GM08714 (cell line): ENCODE data around the gene RNF123.
"Not testable (repeated sequence)": the region's sequence is repeated elsewhere in the genome, so short reads cannot be mapped to it uniquely, and the experiment has no call there.

ENCODE experiments used
- H3K4me3 ChIP-seq: fragments of 200-500 bp; sonication (Bioruptor generic); 2 replicates; pipeline ENCODE4 v1.5.1; 2014; ENCODE audit warnings: mild to moderate bottlenecking, low read length, inconsistent platforms
- ZNF274 ChIP-seq: IDR thresholded peaks from 2 replicates; pipeline ENCODE4 v1.6.1; 2012; ENCODE audit warnings: mild to moderate bottlenecking, low read depth, low read length

The RNF123 gene

DNA sequence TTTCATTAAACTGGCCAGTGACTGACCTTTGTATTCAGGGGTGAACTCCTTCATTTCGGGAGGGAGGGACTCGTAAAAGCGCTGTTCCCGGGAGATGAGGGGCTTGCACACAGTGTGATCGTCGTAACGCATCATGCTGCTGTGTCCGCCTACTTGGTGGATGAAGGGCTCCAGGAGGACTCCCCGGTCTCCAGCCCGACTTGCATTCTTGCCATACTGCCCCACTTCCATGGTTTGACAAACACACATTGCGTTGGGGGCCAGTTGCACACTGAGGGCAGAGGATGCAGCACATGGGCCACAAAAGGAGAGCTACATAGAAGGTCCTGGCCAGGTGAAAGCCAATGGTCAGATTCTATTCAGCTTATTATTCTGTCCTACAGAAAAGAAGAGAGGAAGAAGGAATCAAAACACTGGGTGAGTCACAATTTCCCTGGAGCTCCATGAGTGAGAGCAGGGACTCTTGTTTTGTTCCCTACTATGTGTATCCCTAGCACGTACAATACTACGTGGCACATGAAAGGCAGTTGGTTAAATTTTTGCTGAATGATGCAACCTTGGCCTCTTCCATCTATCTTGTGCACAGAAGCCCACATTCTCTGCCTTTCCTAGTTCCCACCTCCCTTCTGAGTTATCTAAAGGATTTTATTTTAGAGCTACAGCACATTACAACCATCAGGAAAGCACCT lies 58.6 kb downstream of the RNF123 start:
- no peak for TF ChIP-seq ZNF274
- H3K4me3 ChIP-seq: no peak overlapping the region

DNA sequence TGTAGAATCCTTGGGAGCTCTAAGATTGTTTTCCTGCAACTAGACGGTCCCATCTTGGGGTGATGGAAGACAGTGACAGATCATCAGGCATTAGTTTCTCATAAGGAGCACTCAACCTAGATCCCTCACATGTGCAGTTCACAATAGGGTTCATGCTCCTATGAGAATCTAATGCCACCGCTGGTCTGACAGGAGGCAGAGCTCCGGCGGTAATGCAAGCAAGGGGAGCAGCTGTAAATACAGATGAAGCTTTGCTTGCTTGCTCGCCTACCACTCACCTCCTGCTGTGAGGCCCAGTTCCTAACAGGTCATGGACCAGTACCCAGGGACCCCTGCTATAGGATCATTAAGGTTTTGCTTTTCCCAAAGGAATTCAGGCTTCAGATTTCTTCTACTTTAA lies 59.5 kb downstream of the RNF123 start:
- not testable (repeated sequence) for H3K4me3 ChIP-seq

DNA sequence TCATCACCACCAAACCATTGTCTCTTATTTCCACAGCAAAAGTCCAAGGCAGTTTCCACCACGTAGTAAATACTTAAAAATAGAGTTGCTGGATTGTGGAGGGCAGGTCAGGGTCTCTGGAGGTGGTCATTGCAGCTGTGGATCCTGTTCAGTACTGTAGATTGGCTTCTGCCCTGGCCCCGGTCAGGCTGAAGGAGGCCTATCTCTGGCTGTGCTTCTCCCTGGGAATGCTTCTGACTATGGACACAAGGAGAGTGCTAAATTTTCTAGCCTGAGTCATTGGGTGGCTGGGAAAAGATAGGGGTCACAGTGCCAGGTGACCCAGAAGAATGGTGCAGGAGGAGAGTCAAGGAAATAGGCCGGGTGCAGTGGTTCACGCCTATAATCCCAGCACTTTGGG lies 60.7 kb downstream of the RNF123 start:
- no peak for TF ChIP-seq ZNF274
- no peak overlapping the region for H3K4me3 ChIP-seq

DNA sequence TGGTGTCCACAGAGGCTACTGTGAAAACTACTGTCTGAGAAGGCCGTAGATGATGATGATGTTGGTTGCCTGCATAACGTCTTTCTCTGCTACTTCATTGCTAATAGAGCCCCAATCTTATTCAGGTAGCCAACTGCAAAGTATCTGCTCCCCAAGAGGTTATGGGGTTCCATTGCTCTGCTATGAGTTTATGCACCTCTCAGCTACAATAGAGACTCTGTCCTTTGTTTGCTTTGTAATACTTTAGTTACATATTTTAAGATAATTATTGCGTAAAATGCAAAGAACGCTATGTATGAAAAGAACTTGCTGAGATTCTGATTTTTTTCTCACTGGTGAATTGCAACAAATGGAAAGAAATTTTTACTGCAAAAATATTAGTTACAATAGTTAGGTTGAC lies 62.1 kb downstream of the RNF123 start:
- no peak for TF ChIP-seq ZNF274
- no peak overlapping the region for H3K4me3 ChIP-seq

DNA sequence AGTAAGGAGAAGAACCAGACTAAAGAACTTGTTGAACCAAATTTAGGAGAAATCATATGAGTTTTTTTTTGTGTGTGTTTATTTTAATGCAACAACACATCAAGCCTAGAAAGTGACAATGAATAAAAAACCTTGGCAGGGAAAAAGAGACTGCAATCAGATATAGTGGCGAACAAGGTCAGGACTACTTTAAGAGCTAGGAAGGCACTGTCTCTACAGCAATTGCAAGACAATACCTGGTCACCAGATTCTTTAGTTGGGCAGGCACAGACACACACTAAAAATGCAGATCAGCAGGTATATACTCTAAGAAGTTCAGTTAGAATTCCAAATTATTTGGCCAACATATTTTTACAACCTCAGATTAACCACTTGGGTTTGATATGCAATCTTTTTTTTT lies 65.2 kb downstream of the RNF123 start:
- no peak overlapping the region for H3K4me3 ChIP-seq
- TF ChIP-seq ZNF274: no peak

DNA sequence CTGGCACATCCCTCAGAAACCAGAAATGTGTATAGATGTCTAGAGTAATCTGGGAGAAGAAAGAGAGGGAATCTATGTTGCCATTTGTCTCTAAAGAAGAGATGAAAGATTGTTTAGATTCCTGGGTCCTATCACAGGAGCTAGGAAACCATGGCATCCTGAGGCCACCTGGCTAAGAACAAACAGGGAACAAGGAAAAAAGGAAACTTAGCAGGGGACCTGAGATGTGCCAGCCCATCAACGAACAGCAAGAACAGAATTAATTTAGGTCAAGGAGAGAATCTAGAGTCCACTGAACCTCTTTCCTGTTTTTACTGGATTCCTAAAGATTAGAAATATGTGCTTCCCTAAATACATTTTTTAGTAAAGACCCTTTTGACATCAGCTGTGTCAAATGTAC lies 66.7 kb downstream of the RNF123 start:
- H3K4me3 ChIP-seq: no peak overlapping the region
- no peak for TF ChIP-seq ZNF274

DNA sequence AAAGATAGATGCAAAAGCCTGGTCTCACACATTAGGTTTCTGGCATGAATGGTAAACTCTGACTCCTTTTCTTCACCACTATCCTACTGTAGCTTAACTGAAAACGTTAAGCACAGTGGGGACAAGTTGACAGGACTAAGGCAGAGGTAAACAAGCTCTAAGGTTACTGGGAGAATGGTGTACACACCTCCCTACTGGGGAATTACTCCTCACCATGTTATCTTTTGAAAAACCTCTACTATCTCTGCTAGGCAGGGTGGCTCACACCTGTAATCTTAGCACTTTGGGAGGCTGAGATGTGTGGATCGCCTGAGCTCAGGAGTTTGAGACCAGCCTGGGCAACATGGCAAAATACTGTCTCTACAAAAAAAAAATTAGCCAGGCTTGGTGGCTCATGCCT lies 67.8 kb downstream of the RNF123 start:
- no peak for TF ChIP-seq ZNF274
- H3K4me3 ChIP-seq: no peak overlapping the region

DNA sequence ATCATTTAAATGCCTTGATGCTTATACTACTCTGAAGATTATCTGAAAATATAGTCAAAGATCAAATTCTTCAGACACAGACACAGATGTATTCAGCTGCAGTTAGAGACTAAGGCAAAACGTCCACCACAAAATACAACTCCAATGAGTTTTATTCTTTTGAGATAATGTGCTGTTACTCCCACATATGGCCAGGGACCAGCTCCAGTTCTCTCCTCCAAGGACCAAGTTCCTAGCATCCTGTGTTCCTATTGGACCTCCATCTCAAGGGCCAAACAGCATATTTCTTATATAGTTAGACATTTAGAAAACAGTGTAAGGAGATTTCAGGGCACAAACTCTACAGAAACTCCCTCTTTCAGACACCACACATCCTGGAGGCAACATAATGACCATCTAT lies 69.9 kb downstream of the RNF123 start:
- TF ChIP-seq ZNF274: no peak
- H3K4me3 ChIP-seq: no peak overlapping the region

DNA sequence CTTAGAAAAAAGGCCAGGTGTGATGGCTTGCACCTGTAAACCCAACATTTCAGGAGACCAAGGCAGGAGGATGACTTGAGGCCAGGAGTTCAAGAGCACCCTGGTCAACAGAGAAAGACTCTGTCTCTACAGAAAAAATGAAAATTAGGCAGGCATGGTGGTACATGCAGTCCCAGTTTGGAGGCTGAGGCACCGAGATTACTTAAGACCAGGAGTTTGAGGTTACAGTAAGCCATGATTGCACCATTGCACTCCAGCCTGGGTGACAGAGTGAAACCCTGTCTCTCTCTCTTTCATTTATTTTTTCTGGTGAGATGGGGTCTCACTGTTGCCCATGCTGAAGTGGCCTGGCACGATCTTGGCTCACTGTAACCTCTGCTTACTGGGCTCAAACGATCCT lies 72.3 kb downstream of the RNF123 start:
- no peak for TF ChIP-seq ZNF274
- H3K4me3 ChIP-seq: no peak overlapping the region

DNA sequence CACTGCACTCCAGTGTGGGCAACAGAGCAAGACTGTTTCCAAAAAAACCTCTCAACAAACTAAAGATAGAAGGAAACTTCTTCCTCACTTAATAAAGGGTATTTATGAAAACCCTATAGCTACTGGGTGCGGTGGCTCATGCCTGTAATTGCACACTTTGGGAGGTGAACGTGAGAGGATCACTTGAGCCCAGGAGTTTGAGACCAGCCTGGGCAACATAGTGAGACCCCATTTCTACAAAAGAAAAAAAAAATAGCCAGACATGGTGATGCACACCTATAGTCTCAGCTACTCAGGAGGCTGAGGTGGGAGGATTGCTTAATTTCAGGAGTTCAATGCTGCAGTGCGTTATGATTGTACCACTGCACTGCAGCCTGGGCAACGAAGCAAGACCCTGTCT lies 74.6 kb downstream of the RNF123 start:
- TF ChIP-seq ZNF274: no peak
- H3K4me3 ChIP-seq: no peak overlapping the region

DNA sequence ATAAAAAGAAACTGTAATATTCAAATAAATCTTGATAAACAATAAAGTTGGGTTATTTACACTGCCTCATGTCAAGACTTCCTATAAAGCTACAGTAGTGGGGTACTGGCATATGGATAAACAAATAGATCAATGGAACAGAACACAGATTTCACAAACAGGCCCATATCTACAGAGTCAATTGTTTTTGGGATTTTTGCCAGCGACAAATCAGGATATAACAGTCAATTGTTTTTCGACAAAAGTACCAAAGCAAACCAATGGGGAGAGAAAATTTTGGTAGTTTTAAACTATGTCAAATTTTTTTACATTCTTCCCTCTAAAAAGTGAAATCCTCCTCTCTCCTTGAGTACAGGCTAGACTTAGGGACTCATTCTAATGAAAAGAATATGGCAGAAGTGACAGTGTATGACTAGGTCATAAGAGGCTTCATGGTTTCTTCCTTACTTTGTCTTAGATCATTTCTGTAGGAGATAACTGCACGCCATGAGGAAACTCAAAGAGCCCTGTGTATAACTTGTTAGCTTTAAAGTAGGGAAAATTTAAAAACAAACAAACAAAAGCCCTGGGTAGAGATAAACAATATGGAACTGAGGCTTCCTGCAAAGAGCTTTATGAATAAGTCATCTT lies 80.0 kb downstream of the RNF123 start:
- no peak overlapping the region for H3K4me3 ChIP-seq
- TF ChIP-seq ZNF274: no peak

DNA sequence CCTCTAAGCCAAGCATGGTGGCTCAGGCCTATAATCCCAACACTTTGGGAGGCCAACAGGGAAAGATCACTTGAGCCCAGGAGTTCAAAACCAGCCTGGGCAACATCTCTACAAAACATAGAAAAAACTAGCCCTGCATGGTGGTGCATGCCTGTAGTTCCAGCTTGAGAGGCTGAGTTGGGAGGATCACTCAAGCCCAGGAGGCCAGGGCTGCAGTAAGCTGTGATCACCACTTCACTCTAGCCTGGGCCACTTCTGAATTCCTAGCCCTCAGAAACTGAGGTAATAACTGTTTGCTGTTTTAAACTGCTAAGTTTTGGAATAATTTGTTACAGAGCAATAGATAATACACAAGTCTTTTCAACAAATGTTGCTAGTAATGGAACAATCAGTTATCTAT lies 80.6 kb downstream of the RNF123 start:
- no peak overlapping the region for H3K4me3 ChIP-seq
- no peak for TF ChIP-seq ZNF274
